NCI-H1417 treated with DMSO at 0.1 percent for 48 hours (cell line): Measurements from ENCODE around the gene SLC22A15.
"Not testable (repeated sequence)": the region's sequence is repeated elsewhere in the genome, so short reads cannot be mapped to it uniquely, and the experiment has no call there.

Source experiments
- DNase-seq: peaks from one replicate; lab custom pipeline; 2025; lab: John Stamatoyannopoulos, UW

SLC22A15 gene

GRCh38 chr1:116033322-116033721, 57.0 kb downstream of the SLC22A15 start:
- DNase-seq, result peak; percentile 60

- no peak for DNase-seq
Measured at GRCh38 chr1:116036255-116036654, 59.9 kb downstream of the SLC22A15 start.

GRCh38 chr1:116038679-116039078, 62.4 kb downstream of the SLC22A15 start:
- DNase-seq, result no peak

GRCh38 chr1:116044071-116044470, 67.8 kb downstream of the SLC22A15 start:
- no peak for DNase-seq

- DNase-seq, result not testable (repeated sequence)
Measured at GRCh38 chr1:116046933-116047332, 70.6 kb downstream of the SLC22A15 start.

- DNase-seq, result not testable (repeated sequence)
Measured at GRCh38 chr1:116051896-116052295, 75.6 kb downstream of the SLC22A15 start.

GRCh38 chr1:116062201-116062600, 85.9 kb downstream of the SLC22A15 start:
- no peak for DNase-seq

- no peak for DNase-seq
Measured at GRCh38 chr1:116064616-116065015, 88.3 kb downstream of the SLC22A15 start.

GRCh38 chr1:116066868-116067565, 90.7 kb downstream of the SLC22A15 start:
- DNase-seq, result no peak

- no peak for DNase-seq
Measured at GRCh38 chr1:116067566-116067890, 91.2 kb downstream of the SLC22A15 start.

- no peak for DNase-seq
Measured at GRCh38 chr1:116075575-116075974, 99.3 kb downstream of the SLC22A15 start.

- DNase-seq, result no peak
Measured at GRCh38 chr1:116075990-116076389, 99.7 kb downstream of the SLC22A15 start.

GRCh38 chr1:116076831-116077230, 100.5 kb downstream of the SLC22A15 start:
- DNase-seq, result no peak

GRCh38 chr1:116078699-116079223, 102.4 kb downstream of the SLC22A15 start:
- DNase-seq, result no peak

- no peak for DNase-seq
Measured at GRCh38 chr1:116087628-116088027, 111.3 kb downstream of the SLC22A15 start.

GRCh38 chr1:116089870-116090269, 113.6 kb downstream of the SLC22A15 start:
- DNase-seq, result no peak

GRCh38 chr1:116091083-116091482, 114.8 kb downstream of the SLC22A15 start:
- no peak for DNase-seq

GRCh38 chr1:116092752-116093489, 116.6 kb downstream of the SLC22A15 start:
- no peak for DNase-seq

- no peak for DNase-seq
Measured at GRCh38 chr1:116095027-116095426, 118.7 kb downstream of the SLC22A15 start.

- DNase-seq, result no peak
Measured at GRCh38 chr1:116096013-116096618, 119.8 kb downstream of the SLC22A15 start.

GRCh38 chr1:116097626-116098025, 121.3 kb downstream of the SLC22A15 start:
- DNase-seq, result no peak

- no peak for DNase-seq
Measured at GRCh38 chr1:116099379-116099778, 123.1 kb downstream of the SLC22A15 start.

GRCh38 chr1:116099919-116100318, 123.6 kb downstream of the SLC22A15 start:
- DNase-seq, result no peak
